Prostate gland (tissue), 2 donors: Measurements from ENCODE around the gene ZNF836. TPM values are rescaled to one million over a fixed set of nuclear protein-coding genes. Genes with fewer than 3 reads are reported as not detected.

Source experiments
- DNase-seq: peaks from one replicate; pipeline ENCODE4 v3.0.0-alpha.2; 2019; ENCODE audit warnings: low spot score
- H3K27ac ChIP-seq, 2 donors: fragments of 200-600 bp; sonication (generic); 2 replicates each; pipeline ENCODE4 v1.5.1; 2017 to 2019
- H3K27me3 ChIP-seq: fragments of 200-600 bp; sonication (generic); replicated peaks from 2 replicates; pipeline ENCODE4 v1.5.1; 2019; ENCODE audit not compliant: insufficient read depth
- H3K36me3 ChIP-seq, 2 donors: fragments of 200-600 bp; sonication (generic); 1 replicate in 1 of 2; 2 replicates in 1 of 2; pipeline versions ENCODE4 v1.5.1 to v1.8.1; 2017 to 2019
- H3K4me1 ChIP-seq: fragments of 200-600 bp; sonication (generic); replicated peaks from 2 replicates; pipeline ENCODE4 v1.5.1; 2019
- H3K4me3 ChIP-seq, 2 donors: fragments of 200-600 bp; sonication (generic); 2 replicates each; pipeline ENCODE4 v1.5.1; 2017 to 2019
- H3K9me3 ChIP-seq: fragments of 200-600 bp; sonication (generic); 2 replicates; pipeline ENCODE4 v1.5.1; 2017
- POLR2A ChIP-seq: fragments of 450-650 bp; IDR thresholded peaks from one replicate; pipeline ENCODE4 v1.6.1; 2016; ENCODE audit warnings: antibody characterized with exemption, mild to moderate bottlenecking
- POLR2AphosphoS5 ChIP-seq: sonication (generic); formaldehyde crosslinking; IDR thresholded peaks from one replicate; pipeline ENCODE4 v1.6.1; 2017; ENCODE audit warnings: antibody characterized with exemption
- WGBS: methylation state at CpG from one replicate; pipeline ENCODE4 v1.1.5; 2018; 5-methylcytosine and 5-hydroxymethylcytosine counted together
- intact Hi-C: fragments of 100-400 bp; cut with DNase I; formaldehyde crosslinking; loops from one replicate; pipeline ENCODE4 v1.14.2; 2022
- total RNA-seq, 2 donors: library from RNA; depleted of rRNA; stranded (reverse); fragments of >200 nt; gene quantifications; one replicate each; pipeline ENCODE4 v1.1.0, GENCODE V29; 2016
- TF ChIP-seq, protein P1 (sequence below), 4 experiments: fragments of 200-600 bp in 2 of 4; fragments of 450-650 bp in 2 of 4; sonication (generic) in 2 of 4; IDR thresholded peaks; 1 replicate in 3 of 4; 2 replicates in 1 of 4; pipeline ENCODE4 v1.5.1; 2016 to 2019; ENCODE audit warnings: antibody characterized with exemption in 4 of 4, mild to moderate bottlenecking in 2 of 4, moderate library complexity in 2 of 4

Gene ZNF836
- total RNA-seq, 2 donors from 2014 or later, result 14.1 to 19.9 TPM

DNA sequence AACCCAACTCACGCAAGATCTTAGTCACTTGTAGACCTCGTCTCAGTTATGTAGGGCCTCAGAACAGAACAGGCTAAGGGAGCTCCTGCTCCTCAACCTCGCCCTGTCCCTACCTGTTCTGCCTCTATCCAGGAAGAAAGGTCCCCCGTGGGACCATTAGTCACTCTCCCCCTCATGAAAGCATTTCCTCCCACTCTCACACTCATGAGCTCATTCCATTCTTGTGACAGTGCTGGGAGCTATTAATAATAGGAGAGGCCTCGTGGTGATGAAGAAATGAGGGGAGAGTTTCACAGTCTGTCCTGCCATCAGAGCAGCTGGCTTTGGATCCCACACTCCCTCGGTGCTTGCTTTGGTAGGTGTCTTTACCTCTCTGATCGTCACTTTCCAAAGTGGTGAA is 28.6 kb upstream of the ZNF836 start:
- H3K4me3 ChIP-seq, result no peak overlapping the region
- H3K4me1 ChIP-seq, result no peaks in the 10 kb centered on the region
- no peak overlapping the region for H3K27ac ChIP-seq
- TF ChIP-seq POLR2AphosphoS5 (peak; percentile 70), POLR2A (no peak)
- TF ChIP-seq, protein P1, sequence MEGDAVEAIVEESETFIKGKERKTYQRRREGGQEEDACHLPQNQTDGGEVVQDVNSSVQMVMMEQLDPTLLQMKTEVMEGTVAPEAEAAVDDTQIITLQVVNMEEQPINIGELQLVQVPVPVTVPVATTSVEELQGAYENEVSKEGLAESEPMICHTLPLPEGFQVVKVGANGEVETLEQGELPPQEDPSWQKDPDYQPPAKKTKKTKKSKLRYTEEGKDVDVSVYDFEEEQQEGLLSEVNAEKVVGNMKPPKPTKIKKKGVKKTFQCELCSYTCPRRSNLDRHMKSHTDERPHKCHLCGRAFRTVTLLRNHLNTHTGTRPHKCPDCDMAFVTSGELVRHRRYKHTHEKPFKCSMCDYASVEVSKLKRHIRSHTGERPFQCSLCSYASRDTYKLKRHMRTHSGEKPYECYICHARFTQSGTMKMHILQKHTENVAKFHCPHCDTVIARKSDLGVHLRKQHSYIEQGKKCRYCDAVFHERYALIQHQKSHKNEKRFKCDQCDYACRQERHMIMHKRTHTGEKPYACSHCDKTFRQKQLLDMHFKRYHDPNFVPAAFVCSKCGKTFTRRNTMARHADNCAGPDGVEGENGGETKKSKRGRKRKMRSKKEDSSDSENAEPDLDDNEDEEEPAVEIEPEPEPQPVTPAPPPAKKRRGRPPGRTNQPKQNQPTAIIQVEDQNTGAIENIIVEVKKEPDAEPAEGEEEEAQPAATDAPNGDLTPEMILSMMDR (IDR thresholded peaks at IDR 0.05), result no peak
- DNase-seq, result no peak
- no peaks in the 10 kb centered on the region for H3K9me3 ChIP-seq
- H3K27me3 ChIP-seq, result no peaks in the 10 kb centered on the region
- intact Hi-C loops, result no loop called here
- H3K36me3 ChIP-seq, result peaks cover 7 to 13% of the 10 kb centered on the region in 2 donors
- WGBS, result 55% methylated on average over 7 of the region's 7 CpGs

DNA sequence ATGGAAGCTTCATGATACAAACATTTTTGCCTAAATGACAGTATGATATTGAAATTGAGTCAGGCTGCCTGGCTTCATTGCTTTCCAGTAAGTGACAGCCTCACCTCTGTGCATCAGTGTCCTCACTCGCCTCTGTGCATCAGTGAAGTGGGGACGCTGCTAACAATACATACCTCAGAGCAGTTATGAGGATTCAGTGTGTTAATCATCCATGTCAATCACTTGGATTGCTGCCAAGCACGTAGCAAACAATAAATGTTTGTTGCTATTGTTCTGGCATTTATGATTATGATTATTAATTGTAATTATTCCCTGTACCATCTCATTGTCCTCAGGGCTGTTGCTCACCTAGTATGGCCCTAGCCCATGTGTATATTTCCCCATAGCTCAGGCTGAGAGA is 27.3 kb upstream of the ZNF836 start:
- Histone ChIP-seq H3K9me3 (no peaks in the 10 kb centered on the region), H3K36me3 (peaks cover 7 to 9% of the 10 kb centered on the region in 2 donors), H3K27me3 (no peaks in the 10 kb centered on the region), H3K4me1 (no peaks in the 10 kb centered on the region), H3K27ac (no peak overlapping the region), H3K4me3 (no peak overlapping the region)
- DNase-seq, result no peak
- intact Hi-C loops, result no loop called here
- WGBS, result 46% methylated on average over 3 of the region's 3 CpGs
- TF ChIP-seq, protein P1 (IDR thresholded peaks at IDR 0.05), result no peak
- TF ChIP-seq POLR2A, result no peak
- no peak for TF ChIP-seq POLR2AphosphoS5

DNA sequence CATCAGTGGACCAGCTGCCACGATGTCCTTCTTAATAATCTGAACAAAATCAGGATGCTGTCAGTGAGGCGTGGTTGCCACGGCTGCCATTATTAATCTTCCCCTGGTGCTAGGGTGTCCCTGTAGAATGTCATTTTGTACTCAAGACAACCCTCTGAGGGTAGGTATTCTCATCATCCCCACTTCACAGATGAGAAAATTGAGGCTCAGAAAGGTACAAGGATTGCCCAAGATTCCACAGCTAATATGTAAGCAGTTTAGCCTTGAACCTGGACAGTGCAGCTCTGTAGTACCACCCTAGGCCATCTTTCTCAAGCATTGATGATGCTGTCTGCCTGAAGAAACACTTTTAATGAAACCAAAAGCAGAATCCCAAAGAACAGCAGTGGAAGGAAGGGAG is 26.5 kb upstream of the ZNF836 start:
- Histone ChIP-seq H3K36me3 (peaks cover 5 to 9% of the 10 kb centered on the region in 2 donors), H3K9me3 (no peaks in the 10 kb centered on the region), H3K27me3 (no peaks in the 10 kb centered on the region), H3K27ac (no peak overlapping the region), H3K4me3 (no peak overlapping the region), H3K4me1 (no peaks in the 10 kb centered on the region)
- no peak for TF ChIP-seq POLR2A
- no peak for TF ChIP-seq POLR2AphosphoS5
- TF ChIP-seq, protein P1 (IDR thresholded peaks at IDR 0.05), result no peak
- no peak for DNase-seq
- 81% methylated on average over 3 of the region's 3 CpGs for WGBS
- intact Hi-C loops, result no loop called here

DNA sequence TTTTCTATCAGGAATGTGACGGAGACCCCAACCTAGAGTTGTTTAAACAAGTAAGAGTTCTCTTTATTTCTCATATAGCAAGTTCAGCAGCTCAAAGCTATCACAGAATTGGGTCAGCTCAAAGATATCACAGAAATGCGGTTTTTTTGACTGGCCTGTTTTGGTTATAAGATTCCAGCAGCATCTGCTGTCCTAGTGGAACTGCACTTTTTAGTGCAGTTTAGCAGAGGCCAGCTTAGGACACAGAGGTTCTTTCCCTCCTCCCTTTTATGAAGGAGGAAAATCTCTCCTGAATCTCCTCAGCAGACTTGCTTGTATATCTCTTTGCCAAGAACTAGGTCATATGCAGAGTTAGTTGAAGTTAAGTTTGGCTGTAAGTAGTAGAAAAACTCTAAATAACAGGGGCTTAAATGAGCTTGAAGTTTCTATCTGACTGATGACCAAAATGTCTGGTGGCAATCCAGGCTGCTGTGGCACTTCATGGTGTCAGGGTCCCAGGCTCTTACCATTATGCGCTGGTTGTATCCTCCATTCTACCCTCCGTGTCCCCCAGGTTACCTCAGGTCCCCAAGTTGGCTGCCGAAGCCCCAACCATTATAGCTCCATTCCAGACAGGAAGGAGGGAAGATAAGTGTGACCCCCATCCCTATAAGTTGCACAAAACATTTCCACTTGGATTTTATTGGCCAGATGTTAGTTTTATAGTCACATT is 25.0 kb upstream of the ZNF836 start:
- no peak overlapping the region for H3K27ac ChIP-seq
- no peak for DNase-seq
- TF ChIP-seq POLR2AphosphoS5 (no peak), POLR2A (no peak)
- TF ChIP-seq, protein P1 (IDR thresholded peaks at IDR 0.05), result no peak
- intact Hi-C loops, result no loop called here
- peaks cover 6% of the 10 kb centered on the region for H3K4me1 ChIP-seq
- H3K27me3 ChIP-seq, result no peaks in the 10 kb centered on the region
- no peak overlapping the region for H3K4me3 ChIP-seq
- H3K9me3 ChIP-seq, result no peaks in the 10 kb centered on the region
- WGBS, result 87% methylated on average over 5 of the region's 5 CpGs
- H3K36me3 ChIP-seq, result peaks cover 0 to 6% of the 10 kb centered on the region in 2 donors

DNA sequence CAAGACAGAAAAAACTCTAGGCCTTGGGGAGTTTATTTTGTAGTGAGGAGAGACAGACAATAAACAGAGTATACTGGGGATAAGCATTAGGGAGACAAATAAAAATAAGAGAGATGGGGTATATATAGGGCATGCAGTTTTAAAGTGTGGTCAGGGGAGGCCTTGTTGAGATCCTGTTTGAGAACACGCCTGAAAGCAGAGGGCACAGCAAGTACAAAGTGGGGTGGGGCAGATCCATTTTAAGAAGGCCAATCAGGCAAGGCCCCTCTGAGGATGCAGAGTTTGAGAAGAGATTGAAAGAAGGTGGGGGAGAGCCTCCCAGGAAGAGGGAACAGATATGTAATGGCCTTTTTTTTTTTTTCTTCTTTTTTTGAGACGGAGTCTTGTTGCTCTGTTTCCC is 20.5 kb upstream of the ZNF836 start:
- Histone ChIP-seq H3K27ac (no peak overlapping the region), H3K4me1 (peaks cover 6% of the 10 kb centered on the region), H3K4me3 (no peak overlapping the region), H3K27me3 (no peaks in the 10 kb centered on the region), H3K36me3 (no peaks in the 10 kb centered on the region), H3K9me3 (no peaks in the 10 kb centered on the region)
- intact Hi-C loops, result no loop called here
- 54% methylated on average over 2 of the region's 2 CpGs for WGBS
- TF ChIP-seq, protein P1 (IDR thresholded peaks at IDR 0.05), result no peak
- TF ChIP-seq POLR2AphosphoS5 (no peak), POLR2A (no peak)
- DNase-seq, result no peak
